Activated gamma-delta T cell treated with anti-CD3 and anti-CD28 coated beads, Interleukin-2, amount 50 U/mL, for 16 hours (primary cell): Measurements from ENCODE around the gene ITGAE.
A peak's percentile ranks its signal among the peaks of the same experiment; 100 is the strongest.

Experiments
- DNase-seq: peaks from one replicate; pipeline ENCODE4 v3.0.0-alpha.2; 2020; ENCODE audit warnings: low read depth

Gene ITGAE

GRCh38 chr17:3817851-3818605 is 17.0 kb upstream of the ITGAE start:
- no peak for DNase-seq

- DNase-seq: no peak
Measured at GRCh38 chr17:3815925-3816324, 14.9 kb upstream of the ITGAE start.

GRCh38 chr17:3815122-3815521 is 14.1 kb upstream of the ITGAE start:
- no peak for DNase-seq

- DNase-seq: no peak
Measured at GRCh38 chr17:3814361-3814760, 13.4 kb upstream of the ITGAE start.

GRCh38 chr17:3813171-3813570 is 12.2 kb upstream of the ITGAE start:
- no peak for DNase-seq

GRCh38 chr17:3812771-3813170 is 11.8 kb upstream of the ITGAE start:
- no peak for DNase-seq

DNA sequence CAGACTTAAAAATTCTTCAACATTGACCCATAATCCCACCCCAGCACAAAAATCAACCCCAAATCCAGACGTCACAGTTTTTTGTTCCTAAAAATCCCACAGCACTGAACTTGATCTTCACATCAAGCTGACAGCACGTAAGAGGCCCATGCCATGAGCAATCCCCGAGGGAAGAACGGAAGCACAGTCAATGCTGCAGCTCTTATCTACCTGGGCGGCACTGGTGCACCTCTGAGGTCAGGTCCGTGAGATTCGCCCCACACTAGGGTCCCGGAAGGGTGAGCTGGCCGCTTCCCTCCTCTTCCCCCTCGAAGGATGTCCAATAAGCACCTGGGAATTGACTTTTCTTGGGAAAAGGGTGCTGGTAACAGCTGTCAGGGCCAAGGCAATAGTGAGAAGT is 11.3 kb upstream of the ITGAE start:
- no peak for DNase-seq

DNA sequence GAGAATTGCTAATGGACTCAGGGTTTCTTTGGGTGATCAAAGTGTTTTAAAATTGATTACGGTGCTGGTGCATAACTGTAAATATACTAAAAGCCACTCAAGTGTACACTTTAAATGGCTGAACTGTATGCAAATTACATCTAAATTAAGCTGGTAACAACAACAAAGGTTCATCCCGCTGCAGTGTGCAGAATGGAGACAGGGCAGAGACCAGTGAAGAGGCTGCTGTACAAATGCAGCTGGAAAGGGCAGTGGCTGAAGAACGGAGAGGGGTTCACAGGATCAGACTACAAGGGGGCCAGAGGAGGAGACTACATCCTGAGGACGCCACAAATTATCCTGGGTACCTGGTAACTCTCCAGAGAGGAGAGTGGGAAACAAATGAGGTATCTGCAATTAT is 9.0 kb upstream of the ITGAE start:
- no peak for DNase-seq

- no peak for DNase-seq
Measured at GRCh38 chr17:3809135-3809534, 8.1 kb upstream of the ITGAE start.

GRCh38 chr17:3808701-3809100 is 7.7 kb upstream of the ITGAE start:
- no peak for DNase-seq

DNA sequence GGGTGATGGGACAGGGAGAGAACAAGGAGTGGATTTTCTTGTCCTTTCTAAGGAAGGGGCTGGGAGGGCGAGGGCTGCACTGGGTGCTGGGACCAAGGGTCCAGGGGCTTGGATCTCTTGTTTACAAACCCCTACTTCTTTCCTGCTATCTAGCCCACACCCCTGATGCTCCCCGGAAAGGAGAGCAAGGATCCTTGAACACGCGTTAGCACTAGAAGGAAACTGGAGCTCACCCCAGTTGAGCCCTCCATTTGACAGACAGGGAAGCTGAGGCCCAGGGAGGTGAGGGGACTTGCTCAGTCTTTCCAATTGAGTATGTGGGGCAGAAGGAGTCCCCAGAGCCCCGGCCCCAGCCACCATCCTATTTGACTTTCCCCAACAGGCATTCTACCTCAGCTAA is 4.6 kb upstream of the ITGAE start:
- no peak for DNase-seq

GRCh38 chr17:3804503-3804931 is 3.5 kb upstream of the ITGAE start:
- no peak for DNase-seq

DNA sequence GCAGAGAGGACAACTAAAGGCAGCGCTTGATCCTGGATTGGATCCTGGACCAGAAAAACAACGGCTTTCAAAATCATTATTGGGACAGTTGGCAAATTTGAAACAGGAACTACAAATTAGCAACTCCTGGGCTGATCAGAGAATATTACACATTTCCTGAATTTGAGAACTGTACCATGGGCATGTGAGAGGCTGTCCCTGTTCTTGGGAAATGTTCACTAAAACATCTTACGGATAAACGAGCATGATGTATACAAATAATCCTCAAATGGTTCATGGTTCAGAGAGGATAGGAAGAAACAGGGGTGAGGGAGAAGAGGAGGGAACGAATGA is 2.3 kb upstream of the ITGAE start:
- no peak for DNase-seq

DNA sequence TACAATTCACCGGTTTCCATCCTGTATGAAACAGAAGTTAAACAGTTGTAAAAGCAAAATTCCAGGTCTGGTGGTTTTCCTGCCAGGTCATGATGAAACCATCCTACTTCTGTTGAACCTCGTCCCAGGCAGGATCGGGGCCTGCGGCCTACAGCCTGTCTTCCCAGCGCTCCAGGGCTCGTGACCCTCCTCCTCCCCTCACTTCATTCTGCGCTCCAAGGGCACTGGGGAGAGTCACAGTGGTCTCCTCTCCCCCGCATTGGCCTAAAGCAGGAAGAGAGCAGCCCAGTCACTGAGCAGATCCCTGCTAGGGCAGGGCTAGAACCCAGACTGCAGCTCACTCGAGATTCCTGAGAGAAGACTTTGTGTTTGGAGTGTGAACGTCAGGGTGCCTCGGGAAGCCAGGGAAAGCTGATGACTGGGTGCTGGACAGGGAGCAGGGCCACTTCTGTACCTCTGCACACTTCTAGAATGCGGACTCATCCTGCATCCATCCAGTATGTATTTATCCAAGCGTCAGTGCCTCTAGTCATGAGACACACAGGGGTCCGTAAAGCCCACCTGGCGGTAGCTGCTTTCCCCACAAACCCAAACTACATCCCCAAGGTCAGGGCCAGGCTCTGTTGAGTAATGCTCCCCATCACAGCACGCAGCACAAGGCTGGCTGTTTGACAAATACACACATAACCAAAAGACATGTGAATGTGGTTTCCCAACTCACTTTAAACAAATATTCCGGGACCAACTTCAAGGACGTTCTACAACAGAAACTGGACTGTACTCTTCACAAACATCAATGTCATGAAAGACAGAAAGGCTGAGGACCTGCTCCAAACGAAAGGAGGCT is 1.7 kb upstream of the ITGAE start:
- DNase-seq: no peak

GRCh38 chr17:3801792-3802191 is 804 bp upstream of the ITGAE start:
- no peak for DNase-seq

- DNase-seq: no peak
Measured at GRCh38 chr17:3801347-3801746, 359 bp upstream of the ITGAE start.

DNA sequence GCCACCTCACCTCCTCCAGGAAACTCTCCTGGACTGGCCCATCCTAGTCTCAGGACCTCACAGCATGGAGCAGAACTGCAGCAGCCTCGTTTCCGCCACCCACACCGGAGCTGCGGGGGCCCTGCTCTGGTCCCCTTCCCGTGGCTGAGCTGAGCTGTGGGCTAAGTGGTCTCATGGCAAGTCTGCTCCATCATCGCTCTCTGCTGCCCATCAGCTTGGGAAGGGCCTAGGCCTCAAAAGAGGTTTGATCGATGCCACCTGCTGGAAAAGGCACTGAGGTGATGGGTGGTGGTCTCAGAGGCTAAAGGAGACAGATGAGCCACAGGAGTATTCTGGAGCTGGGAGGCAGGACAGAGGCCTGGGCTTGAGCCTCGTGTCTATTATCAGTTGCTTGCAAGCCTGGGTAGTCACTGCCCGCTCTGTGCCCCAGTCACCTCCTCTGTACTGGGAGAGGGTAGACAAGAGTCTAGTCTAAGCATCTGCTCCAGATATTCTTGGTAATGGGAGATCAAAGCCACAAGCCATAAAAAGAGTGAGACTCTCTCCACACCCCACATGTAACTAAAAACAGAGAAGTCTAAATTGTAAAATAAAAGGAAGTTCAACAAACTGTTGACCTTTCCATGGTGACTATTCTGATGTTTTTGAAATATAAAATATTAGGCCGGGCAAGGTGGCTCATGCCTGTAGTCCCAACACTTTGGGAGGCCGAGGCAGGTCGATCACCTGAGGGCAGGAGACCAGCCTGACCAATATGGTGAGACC is 1.6 kb downstream of the ITGAE start:
- DNase-seq: no peak

DNA sequence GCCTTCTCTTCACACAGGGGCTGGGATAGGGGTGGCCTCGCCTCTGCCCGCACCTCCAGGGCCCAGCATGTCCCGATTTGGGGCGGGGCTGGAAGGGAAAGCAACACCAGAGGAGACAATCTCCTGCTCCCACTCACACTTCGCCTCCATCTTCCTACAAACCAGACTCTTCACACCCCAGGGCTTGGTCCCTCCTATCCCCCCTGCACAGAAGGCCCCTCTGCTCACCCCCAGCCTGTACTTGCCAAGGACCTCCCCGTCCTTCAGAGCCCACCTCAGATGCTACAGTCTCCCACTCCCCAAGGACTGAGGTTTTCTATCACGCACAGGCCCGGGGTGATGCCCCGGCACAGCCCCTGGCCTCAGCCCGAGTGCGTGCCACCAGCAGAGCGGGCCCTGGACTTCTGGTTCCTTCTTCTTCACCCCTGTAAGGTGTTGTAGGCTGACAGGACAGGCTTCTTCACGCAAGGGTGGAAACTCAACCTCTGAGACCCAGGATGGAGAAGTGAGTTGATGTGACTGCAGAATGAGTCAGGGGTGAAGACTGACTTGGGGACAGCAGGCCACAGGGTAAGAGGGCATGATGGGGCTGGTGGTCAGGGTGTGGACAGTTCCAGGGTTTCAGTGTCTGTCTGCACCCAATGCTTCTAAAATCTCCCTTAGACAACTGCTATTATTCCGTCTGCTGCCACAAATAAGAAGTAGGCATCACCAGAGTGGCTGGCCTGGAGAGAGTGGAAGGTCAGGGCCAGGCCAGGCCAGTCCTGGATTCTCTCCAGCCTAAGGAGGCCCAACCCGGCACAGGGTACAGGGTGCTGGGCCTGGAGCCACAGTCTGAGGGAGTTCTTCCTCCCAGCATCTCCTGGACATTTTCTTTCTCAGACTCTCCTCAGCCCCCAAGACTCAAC is 2.5 kb downstream of the ITGAE start:
- DNase-seq: no peak

DNA sequence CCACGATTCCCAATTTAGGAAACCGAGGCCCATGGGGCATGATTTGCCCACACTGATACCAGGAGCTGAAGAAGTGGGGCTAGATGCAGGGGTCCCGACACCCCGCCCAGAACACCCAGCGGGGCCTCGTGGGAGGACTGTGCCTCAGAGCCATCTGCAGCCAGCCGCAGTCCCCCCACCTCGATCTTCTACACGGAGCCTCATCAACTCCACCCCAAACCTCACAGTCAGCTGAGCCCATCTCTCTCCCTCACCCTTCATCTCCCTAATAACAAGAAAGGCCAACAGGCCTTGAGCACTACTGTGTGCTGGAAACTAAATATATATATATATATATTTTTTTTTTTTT is 4.2 kb downstream of the ITGAE start:
- DNase-seq: no peak

GRCh38 chr17:3796110-3796821 is 4.7 kb downstream of the ITGAE start:
- DNase-seq: peak; percentile 89

- no peak for DNase-seq
Measured at GRCh38 chr17:3795390-3796102, 5.4 kb downstream of the ITGAE start.
